Liver (tissue), 9 donors: Measurements from ENCODE around the gene TMPRSS6. TPM values are rescaled to one million over a fixed set of nuclear protein-coding genes. Genes with fewer than 3 reads are reported as not detected.

Source experiments
- DNase-seq: peaks from one replicate; pipeline ENCODE4 v3.0.0-alpha.2; 2017; ENCODE audit warnings: low spot score
- H3K27ac ChIP-seq, 2 donors: one replicate each; pipeline ENCODE4 v1.7.0; 2013; ENCODE audit warnings: inconsistent platforms in 2 of 2, low read length in 2 of 2, control low read depth in 1 of 2, low read depth in 1 of 2, mild to moderate bottlenecking in 1 of 2
- H3K27me3 ChIP-seq, 4 donors: one replicate each; pipeline versions ENCODE4 v1.6.1 to v1.7.0; 2013; ENCODE audit warnings: low read length in 3 of 4, inconsistent platforms in 1 of 4, mild to moderate bottlenecking in 1 of 4, moderate library complexity in 1 of 4; ENCODE audit not compliant: control insufficient read depth in 4 of 4, insufficient read depth in 4 of 4
- H3K36me3 ChIP-seq, 4 donors: one replicate each; pipeline versions ENCODE4 v1.6.1 to v1.7.0; 2013; ENCODE audit warnings: low read length in 3 of 4, mild to moderate bottlenecking in 3 of 4, low read depth in 1 of 4, moderate library complexity in 1 of 4; ENCODE audit not compliant: control insufficient read depth in 4 of 4, insufficient read depth in 3 of 4
- H3K4me1 ChIP-seq, 4 donors: one replicate each; pipeline versions ENCODE4 v1.6.1 to v1.7.0; 2013; ENCODE audit warnings: low read length in 3 of 4, mild to moderate bottlenecking in 3 of 4, moderate library complexity in 1 of 4; ENCODE audit not compliant: control insufficient read depth in 4 of 4, insufficient read depth in 4 of 4
- H3K4me3 ChIP-seq, 3 donors: one replicate each; pipeline versions ENCODE4 v1.6.1 to v1.7.0; 2013; ENCODE audit warnings: low read length in 3 of 3, control low read depth in 1 of 3, low read depth in 1 of 3, mild to moderate bottlenecking in 1 of 3
- H3K9ac ChIP-seq, 2 donors: one replicate each; pipeline ENCODE4 v1.7.0; 2013; ENCODE audit warnings: low read length in 2 of 2, mild to moderate bottlenecking in 2 of 2, moderate library complexity in 2 of 2, control low read depth in 1 of 2, low read depth in 1 of 2
- H3K9me3 ChIP-seq, 4 donors: one replicate each; pipeline versions ENCODE4 v1.6.1 to v1.7.0; 2013; ENCODE audit warnings: low read length in 3 of 4; ENCODE audit not compliant: control insufficient read depth in 4 of 4
- EGR1 ChIP-seq, 2 donors: IDR thresholded peaks; 2 replicates each; pipeline ENCODE4 v1.6.1; 2016 to 2018; ENCODE audit warnings: antibody characterized with exemption in 2 of 2, low read depth in 2 of 2
- FOXA1 ChIP-seq: IDR thresholded peaks from 2 replicates; pipeline ENCODE4 v1.6.1; 2016; ENCODE audit warnings: antibody characterized with exemption
- FOXA2 ChIP-seq: IDR thresholded peaks from 2 replicates; pipeline ENCODE4 v1.6.1; 2016; ENCODE audit warnings: antibody characterized with exemption
- GABPA ChIP-seq, 2 donors: IDR thresholded peaks in 1 of 2; conservative IDR thresholded peaks in 1 of 2; 2 replicates each; pipeline ENCODE4 v1.6.1; 2016; ENCODE audit warnings: antibody characterized with exemption in 2 of 2, mild to moderate bottlenecking in 1 of 2, moderate library complexity in 1 of 2
- HNF4A ChIP-seq, 2 donors: conservative IDR thresholded peaks; 2 replicates each; pipeline ENCODE4 v1.6.1; 2016; ENCODE audit warnings: antibody characterized with exemption in 2 of 2, mild to moderate bottlenecking in 2 of 2
- HNF4G ChIP-seq: IDR thresholded peaks from 2 replicates; pipeline ENCODE4 v1.6.1; 2016; ENCODE audit warnings: antibody characterized with exemption
- MAX ChIP-seq: IDR thresholded peaks from 2 replicates; pipeline ENCODE4 v1.6.1; 2016; ENCODE audit warnings: antibody characterized with exemption
- NR2F2 ChIP-seq: IDR thresholded peaks from 2 replicates; pipeline ENCODE4 v1.6.1; 2016; ENCODE audit warnings: antibody characterized with exemption
- RAD21 ChIP-seq, 2 donors: IDR thresholded peaks; 2 replicates each; pipeline ENCODE4 v1.6.1; 2016; ENCODE audit warnings: antibody characterized with exemption in 2 of 2, mild to moderate bottlenecking in 2 of 2
- REST ChIP-seq: IDR thresholded peaks from 2 replicates; pipeline ENCODE4 v1.6.1; 2016; ENCODE audit warnings: antibody characterized with exemption, mild to moderate bottlenecking
- RXRA ChIP-seq, 2 donors: IDR thresholded peaks; 2 replicates each; pipeline ENCODE4 v1.6.1; 2017 to 2018; ENCODE audit warnings: antibody characterized with exemption in 2 of 2, mild to moderate bottlenecking in 1 of 2
- SP1 ChIP-seq: IDR thresholded peaks from 2 replicates; pipeline ENCODE4 v1.6.1; 2018; ENCODE audit warnings: antibody characterized with exemption, mild to moderate bottlenecking
- TAF1 ChIP-seq: conservative IDR thresholded peaks from 2 replicates; pipeline ENCODE4 v1.6.1; 2016; ENCODE audit warnings: antibody characterized with exemption, mild to moderate bottlenecking
- YY1 ChIP-seq: IDR thresholded peaks from 2 replicates; pipeline ENCODE4 v1.6.1; 2016; ENCODE audit warnings: antibody characterized with exemption, mild to moderate bottlenecking
- WGBS: extraction: QIAGEN DNeasy Blood & Tissue Kit; methylation state at CpG from one replicate; pipeline ENCODE4 v1.1.7; 2013; 5-methylcytosine and 5-hydroxymethylcytosine counted together
- polyA plus RNA-seq, 2 donors: library from polyadenylated mRNA; stranded (reverse) in 1 of 2; unstranded in 1 of 2; fragments of 200-250 nt in 1 of 2; fragments of >200 nt in 1 of 2; fragmentation: Nextera tagmentation in 1 of 2; extraction: Ambion mirVana in 1 of 2; gene quantifications; one replicate each; pipeline versions ENCODE4 v1.2.1 to v1.2.3, GENCODE V29; 2013 to 2015
- total RNA-seq, 2 donors: library from RNA; depleted of rRNA; stranded (reverse); fragments of >200 nt; gene quantifications; one replicate each; pipeline ENCODE4 v1.2.3, GENCODE V29; 2014
- TF ChIP-seq, protein P1 (sequence below): IDR thresholded peaks from 2 replicates; pipeline ENCODE4 v1.6.1; 2016; ENCODE audit warnings: antibody characterized with exemption
- TF ChIP-seq, protein P2 (sequence below): IDR thresholded peaks from 2 replicates; pipeline ENCODE4 v1.6.1; 2016; ENCODE audit warnings: antibody characterized with exemption
- TF ChIP-seq, protein P3 (sequence below): fragments of 150-350 bp; IDR thresholded peaks from 2 replicates; pipeline ENCODE4 v1.5.1; 2017; ENCODE audit warnings: improper control_type of control experiment, low read depth, low read length; ENCODE audit not compliant: missing input control
- donor health status: healthy.
- donor health status: healthy.
- donor health status: healthy.
- donor health status: healthy.
- donor health status: healthy.

Gene TMPRSS6
- total and polyA plus RNA-seq, 4 donors, result 12.6 to 47.1 (median 39.9) TPM

DNA sequence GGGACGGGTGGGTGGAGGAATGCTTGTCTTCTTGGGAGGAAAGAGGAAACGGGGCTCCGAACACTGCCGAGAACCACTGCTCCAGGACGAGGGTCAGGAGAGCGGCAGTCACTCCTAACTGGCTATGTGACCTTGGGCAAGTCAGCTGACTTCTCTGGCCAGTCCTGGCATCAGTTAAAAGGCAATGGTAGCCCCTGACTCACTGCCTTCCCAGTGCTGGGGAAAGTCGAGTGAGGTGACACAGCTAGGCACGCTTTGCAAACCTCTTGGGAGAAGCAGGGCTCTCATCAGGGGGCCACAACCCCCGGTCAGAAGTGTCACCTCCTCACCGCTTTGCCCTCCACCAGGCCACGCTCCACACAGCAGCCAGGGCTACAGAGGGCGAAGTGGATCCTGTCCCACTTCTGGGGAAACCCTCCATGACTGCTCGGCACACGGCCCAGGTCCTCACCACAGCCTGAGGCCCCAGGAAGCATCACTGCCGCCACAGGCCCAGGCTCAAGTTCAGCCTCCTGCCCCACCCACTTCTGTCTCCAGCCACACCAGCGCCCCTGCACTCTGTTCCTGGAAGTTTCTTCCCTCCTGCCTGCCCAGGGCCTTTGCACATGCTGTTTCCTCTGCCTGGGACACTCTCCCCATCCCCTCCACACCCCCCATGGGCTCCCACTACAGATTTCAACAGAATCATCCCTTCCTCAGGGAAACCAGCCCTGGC is 23.9 kb upstream of the TMPRSS6 start:
- peaks cover 1 to 12% (median 9%) of the 10 kb centered on the region in 4 donors for H3K4me1 ChIP-seq
- no peaks in the 10 kb centered on the region for H3K9me3 ChIP-seq
- H3K4me3 ChIP-seq, result no peak overlapping the region
- H3K27me3 ChIP-seq, result no peaks in the 10 kb centered on the region
- DNase-seq, result no peak
- H3K36me3 ChIP-seq, result no peaks in the 10 kb centered on the region
- H3K27ac ChIP-seq, result no peak overlapping the region
- 74% methylated on average over 16 of the region's 16 CpGs for WGBS
- no peak overlapping the region for H3K9ac ChIP-seq
- TF ChIP-seq, protein P1, sequence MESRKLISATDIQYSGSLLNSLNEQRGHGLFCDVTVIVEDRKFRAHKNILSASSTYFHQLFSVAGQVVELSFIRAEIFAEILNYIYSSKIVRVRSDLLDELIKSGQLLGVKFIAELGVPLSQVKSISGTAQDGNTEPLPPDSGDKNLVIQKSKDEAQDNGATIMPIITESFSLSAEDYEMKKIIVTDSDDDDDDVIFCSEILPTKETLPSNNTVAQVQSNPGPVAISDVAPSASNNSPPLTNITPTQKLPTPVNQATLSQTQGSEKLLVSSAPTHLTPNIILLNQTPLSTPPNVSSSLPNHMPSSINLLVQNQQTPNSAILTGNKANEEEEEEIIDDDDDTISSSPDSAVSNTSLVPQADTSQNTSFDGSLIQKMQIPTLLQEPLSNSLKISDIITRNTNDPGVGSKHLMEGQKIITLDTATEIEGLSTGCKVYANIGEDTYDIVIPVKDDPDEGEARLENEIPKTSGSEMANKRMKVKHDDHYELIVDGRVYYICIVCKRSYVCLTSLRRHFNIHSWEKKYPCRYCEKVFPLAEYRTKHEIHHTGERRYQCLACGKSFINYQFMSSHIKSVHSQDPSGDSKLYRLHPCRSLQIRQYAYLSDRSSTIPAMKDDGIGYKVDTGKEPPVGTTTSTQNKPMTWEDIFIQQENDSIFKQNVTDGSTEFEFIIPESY, result no peak
- TF ChIP-seq FOXA2 (no peak), SP1 (no peak), HNF4A (conservative IDR thresholded peaks at IDR 0.05) (no peak), YY1 (no peak), FOXA1 (no peak), RAD21 (IDR thresholded peaks at IDR 0.05) (no peak), TAF1 (no peak), GABPA (IDR thresholded peaks at IDR 0.05 in 1 of 2, conservative IDR thresholded peaks at IDR 0.05 in 1 of 2) (no peak), REST (no peak), MAX (no peak), HNF4G (no peak), EGR1 (IDR thresholded peaks at IDR 0.05; ENCODE audit: low read depth in 2 of 2) (no peak), RXRA (IDR thresholded peaks at IDR 0.05) (no peak), NR2F2 (no peak)
- TF ChIP-seq, protein P2, sequence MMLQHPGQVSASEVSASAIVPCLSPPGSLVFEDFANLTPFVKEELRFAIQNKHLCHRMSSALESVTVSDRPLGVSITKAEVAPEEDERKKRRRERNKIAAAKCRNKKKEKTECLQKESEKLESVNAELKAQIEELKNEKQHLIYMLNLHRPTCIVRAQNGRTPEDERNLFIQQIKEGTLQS, result no peak
- TF ChIP-seq, protein P3, sequence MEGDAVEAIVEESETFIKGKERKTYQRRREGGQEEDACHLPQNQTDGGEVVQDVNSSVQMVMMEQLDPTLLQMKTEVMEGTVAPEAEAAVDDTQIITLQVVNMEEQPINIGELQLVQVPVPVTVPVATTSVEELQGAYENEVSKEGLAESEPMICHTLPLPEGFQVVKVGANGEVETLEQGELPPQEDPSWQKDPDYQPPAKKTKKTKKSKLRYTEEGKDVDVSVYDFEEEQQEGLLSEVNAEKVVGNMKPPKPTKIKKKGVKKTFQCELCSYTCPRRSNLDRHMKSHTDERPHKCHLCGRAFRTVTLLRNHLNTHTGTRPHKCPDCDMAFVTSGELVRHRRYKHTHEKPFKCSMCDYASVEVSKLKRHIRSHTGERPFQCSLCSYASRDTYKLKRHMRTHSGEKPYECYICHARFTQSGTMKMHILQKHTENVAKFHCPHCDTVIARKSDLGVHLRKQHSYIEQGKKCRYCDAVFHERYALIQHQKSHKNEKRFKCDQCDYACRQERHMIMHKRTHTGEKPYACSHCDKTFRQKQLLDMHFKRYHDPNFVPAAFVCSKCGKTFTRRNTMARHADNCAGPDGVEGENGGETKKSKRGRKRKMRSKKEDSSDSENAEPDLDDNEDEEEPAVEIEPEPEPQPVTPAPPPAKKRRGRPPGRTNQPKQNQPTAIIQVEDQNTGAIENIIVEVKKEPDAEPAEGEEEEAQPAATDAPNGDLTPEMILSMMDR, result no peak
